Uterus (tissue), 2 donors: ENCODE results near the gene AUP1.

Experiments
- POLR2A ChIP-seq, 2 donors: fragments of 450-650 bp; IDR thresholded peaks; one replicate each; pipeline ENCODE4 v1.6.1; 2016; ENCODE audit warnings: antibody characterized with exemption in 2 of 2, mild to moderate bottlenecking in 1 of 2, moderate library complexity in 1 of 2
- TF ChIP-seq, protein P1 (sequence below), 4 experiments: fragments of 200-600 bp in 2 of 4; fragments of 450-650 bp in 2 of 4; sonication (generic) in 2 of 4; IDR thresholded peaks; one replicate each; pipeline ENCODE4 v1.5.1; 2016 to 2019; ENCODE audit warnings: antibody characterized with exemption in 4 of 4, mild to moderate bottlenecking in 2 of 4, moderate library complexity in 1 of 4

DNA sequence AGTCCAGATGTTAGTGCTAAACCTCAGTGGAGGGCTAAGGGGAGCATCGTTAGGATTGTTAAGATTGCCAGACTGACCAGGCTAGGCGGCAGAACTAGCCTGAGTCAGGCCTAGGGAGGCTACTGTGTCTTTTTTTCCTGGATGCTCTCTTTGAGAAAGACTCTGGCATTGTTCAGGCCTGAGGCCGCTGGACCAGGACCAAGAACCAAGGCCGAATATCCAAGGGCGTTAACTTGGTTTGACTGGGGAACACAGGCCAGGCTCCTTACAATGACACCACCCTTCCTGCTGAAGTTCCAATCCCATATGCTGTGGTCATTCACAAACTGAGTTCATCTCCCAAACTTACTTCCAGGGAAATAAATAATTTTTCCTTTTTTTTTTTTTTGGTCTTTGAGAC, 10.8 kb upstream of the AUP1 start:
- TF ChIP-seq, protein P1, sequence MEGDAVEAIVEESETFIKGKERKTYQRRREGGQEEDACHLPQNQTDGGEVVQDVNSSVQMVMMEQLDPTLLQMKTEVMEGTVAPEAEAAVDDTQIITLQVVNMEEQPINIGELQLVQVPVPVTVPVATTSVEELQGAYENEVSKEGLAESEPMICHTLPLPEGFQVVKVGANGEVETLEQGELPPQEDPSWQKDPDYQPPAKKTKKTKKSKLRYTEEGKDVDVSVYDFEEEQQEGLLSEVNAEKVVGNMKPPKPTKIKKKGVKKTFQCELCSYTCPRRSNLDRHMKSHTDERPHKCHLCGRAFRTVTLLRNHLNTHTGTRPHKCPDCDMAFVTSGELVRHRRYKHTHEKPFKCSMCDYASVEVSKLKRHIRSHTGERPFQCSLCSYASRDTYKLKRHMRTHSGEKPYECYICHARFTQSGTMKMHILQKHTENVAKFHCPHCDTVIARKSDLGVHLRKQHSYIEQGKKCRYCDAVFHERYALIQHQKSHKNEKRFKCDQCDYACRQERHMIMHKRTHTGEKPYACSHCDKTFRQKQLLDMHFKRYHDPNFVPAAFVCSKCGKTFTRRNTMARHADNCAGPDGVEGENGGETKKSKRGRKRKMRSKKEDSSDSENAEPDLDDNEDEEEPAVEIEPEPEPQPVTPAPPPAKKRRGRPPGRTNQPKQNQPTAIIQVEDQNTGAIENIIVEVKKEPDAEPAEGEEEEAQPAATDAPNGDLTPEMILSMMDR (IDR thresholded peaks at IDR 0.05): no peak
- TF ChIP-seq POLR2A (IDR thresholded peaks at IDR 0.05): no peak
